HG03108 (cell line): ENCODE data around the gene SLC35A3.

ENCODE experiments used
- ATAC-seq: cut with Tn5 transposase; IDR thresholded peaks from one replicate; pipeline ENCODE4 v1.9.1; 2021; ENCODE audit warnings: moderate library complexity; ENCODE audit not compliant: unreplicated experiment

Gene SLC35A3

DNA sequence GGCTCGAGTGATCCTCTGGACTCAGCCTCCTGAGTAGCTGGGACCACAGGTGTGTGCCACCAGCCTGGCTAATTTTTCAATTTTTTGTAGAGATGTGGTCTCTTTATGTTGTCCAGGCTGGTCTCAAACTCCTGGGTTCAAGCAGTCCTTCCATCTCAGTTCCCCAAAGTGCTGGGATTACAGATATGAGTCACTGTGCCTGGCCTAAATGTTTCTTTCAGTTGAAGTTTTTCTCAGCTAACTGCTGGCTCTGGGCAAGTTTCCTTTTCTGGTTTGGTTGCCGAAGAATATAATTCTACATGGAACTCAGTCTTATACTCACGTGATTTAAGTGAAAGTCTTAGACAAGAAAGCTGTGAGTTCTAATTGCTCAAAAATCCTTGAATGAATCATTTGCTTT is 106.0 kb downstream of the SLC35A3 start:
- peak; percentile 30 for ATAC-seq

DNA sequence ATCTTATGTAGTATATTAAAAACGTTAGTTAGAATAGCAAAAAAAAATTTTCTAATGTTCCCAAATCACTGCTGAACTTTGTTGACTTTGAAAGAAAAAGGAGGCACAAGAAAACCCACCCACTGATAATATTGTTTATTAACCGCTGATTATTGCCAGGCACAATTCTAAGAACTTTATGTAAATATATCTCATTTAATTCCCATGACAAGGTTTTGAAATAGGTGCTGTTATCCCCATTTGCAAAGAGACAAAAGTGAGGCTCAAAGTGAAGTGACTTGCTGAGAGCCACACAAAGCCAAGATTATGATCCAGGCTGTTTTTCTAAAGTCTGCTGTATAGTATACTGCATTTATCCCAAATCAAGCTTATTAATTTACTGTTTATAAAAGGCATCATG is 106.5 kb downstream of the SLC35A3 start:
- no peak for ATAC-seq

DNA sequence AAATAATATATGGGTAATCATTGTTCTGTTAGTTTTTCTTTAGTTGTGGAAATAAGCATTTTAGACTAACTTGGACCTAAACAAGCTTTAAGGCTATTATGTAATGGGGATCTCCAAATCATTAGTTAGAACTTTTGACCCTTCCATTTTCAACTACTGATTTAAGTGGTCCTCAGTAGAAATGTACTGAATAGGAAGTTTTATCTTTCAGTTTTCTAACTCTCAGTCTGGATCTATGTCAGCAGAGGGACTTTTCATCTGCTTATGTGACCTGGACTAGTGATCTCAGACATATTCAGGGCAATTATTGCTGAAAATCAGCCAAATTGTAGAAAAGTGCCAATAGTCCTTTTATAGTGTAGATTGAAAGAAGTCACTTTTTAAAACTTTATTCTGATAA is 106.9 kb downstream of the SLC35A3 start:
- peak; percentile 77 for ATAC-seq

DNA sequence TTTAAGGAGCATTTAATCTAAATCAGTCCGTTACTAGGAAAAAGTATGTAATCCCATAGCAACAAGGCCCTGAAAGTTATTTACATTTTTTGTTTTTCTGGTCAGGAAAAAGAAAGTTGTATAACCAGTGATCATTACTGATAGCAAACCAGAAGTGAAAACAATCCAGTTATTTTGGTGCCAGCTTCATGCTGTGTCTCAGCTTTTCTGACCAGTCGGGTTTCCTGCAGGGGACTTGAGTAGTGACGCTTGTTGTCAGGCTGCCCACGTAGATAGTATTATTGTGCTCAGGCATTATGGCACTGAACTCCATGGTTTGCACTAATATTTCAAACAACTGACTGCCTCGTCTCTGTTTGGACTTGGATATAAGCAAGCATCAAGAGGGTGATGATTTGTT is 107.7 kb downstream of the SLC35A3 start:
- peak; percentile 42 for ATAC-seq

DNA sequence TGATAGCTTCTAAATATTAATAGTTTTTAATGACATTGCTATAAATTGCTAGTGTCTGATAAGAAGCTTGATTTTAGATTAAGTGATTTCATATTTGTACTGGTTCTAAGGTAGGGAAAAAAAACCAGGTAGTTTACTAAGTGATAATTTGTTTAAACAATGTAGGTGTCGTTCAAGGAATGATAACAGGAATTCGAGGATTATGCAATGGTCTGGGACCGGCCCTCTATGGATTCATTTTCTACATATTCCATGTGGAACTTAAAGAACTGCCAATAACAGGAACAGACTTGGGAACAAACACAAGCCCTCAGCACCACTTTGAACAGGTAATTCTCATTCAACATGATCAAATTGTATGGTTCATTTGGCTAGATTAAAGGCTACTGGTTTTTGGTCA is 110.5 kb downstream of the SLC35A3 start:
- ATAC-seq, result no peak
